ENCODE data around the gene FBXL5. TPM values are rescaled to one million over a fixed set of nuclear protein-coding genes. Genes with fewer than 3 reads are reported as not detected.

Gene FBXL5
- total and polyA plus RNA-seq, 9 of the 15 experiments (the other 6 are each of a cell fraction or from before 2014, with no cell fraction given) = 6.0 to 35.2 (median 22.1) TPM

GRCh38 chr4:15653864-15654592 is 1.1 kb downstream of the FBXL5 start:
- Histone ChIP-seq H3K9ac (ENCODE audit: insufficient read depth in 1 of 2, low read depth in 2 of 2, low read length in 2 of 2) (peak overlapping the region; percentile 82 to 95), H3K4me3 (peak overlapping the region; percentile 84), H3K9me3 (replicated peaks; ENCODE audit: control insufficient read depth, insufficient read depth, low read depth, low read length) (0 out of 2 replicates have a peak, but pooled peaks cover 3% of the 10 kb centered on the region), H4K20me1 (replicated peaks; ENCODE audit: control insufficient read depth, insufficient read depth, low read length) (no peaks in the 10 kb centered on the region), H3K27me3 (ENCODE audit: control insufficient read depth in 2 of 2, insufficient read depth in 2 of 2, low read length in 2 of 2) (no peaks in the 10 kb centered on the region), H3K4me2 (ENCODE audit: insufficient read depth, low read length) (peak overlapping the region; percentile 82), H3K36me3 (ENCODE audit: control insufficient read depth, insufficient read depth, low read length) (peaks cover 7% of the 10 kb centered on the region; the same call in 1 of the 3 replicates), H3K9me1 (ENCODE audit: control insufficient read depth, insufficient read depth, low read length) (no peaks in the 10 kb centered on the region), H2AFZ (ENCODE audit: low read depth, low read length) (peak overlapping the region; percentile 73), H3K27ac (ENCODE audit: extremely low read depth, low read depth, low read length) (peak overlapping the region; percentile 81), H3K79me2 (ENCODE audit: control insufficient read depth, insufficient read depth, low read length) (peaks cover 58% of the 10 kb centered on the region), H3K4me1 (replicated peaks in 1 of 2; ENCODE audit: control insufficient read depth in 2 of 2, insufficient read depth in 2 of 2, low read length in 2 of 2) (peaks cover 15 to 21% of the 10 kb centered on the region in 2 experiments)
- in situ Hi-C loops (cut with MboI) (loop anchor here (25.0 kb wide), 1 partner anchor 642 kb away; the partner anchor contains the start of gene CPEB2), intact Hi-C loops (cut with micrococcal nuclease) (loop anchor here (1.0 to 10.0 kb wide), 6 partner anchors 27 to 649 kb away; partner anchors contain the start of genes CPEB2, FAM200B and TAPT1)
- ChIA-PET CTCF (ENCODE audit: low intra/inter-chr PET ratio) (no interaction called here), POLR2A (interaction anchor here (0.7 to 1.6 kb wide), 6 partner anchors 9 to 59 kb away, joined by 3 to 9 read pairs (median 3); partner anchors contain the start of gene FAM200B)
- peak; percentile 22 to 80 (median 47) for DNase-seq (ENCODE audit: extremely low read depth in 1 of 4, low spot score in 3 of 4)
- ATAC-seq = peak; percentile 76
- 2% methylated on average over 7 of the region's 7 CpGs for WGBS (ENCODE audit: insufficient coverage, low coverage, missing lambda C conversion rate)
- peak; percentile 88 for FAIRE-seq
- TSS peak; percentile 52 for BruUV-seq (replicated peaks)
- TF ChIP-seq ZEB2 (IDR thresholded peaks at IDR 0.05) (no peak), TEAD4 (IDR thresholded peaks at IDR 0.05; ENCODE audit: low read length) (peak; percentile 17; the same call in 1 of the 2 replicates), TEAD4 (CRISPR knock-in tag; IDR thresholded peaks at IDR 0.05; ENCODE audit: borderline replicate concordance) (no peak), THAP12 (CRISPR knock-in tag; IDR thresholded peaks at IDR 0.05) (no peak), CAMTA2 (CRISPR knock-in tag; conservative IDR thresholded peaks at IDR 0.05) (no peak), ZNF668 (CRISPR knock-in tag; IDR thresholded peaks at IDR 0.05) (no peak), RBBP5 (IDR thresholded peaks at IDR 0.05; ENCODE audit: borderline replicate concordance, insufficient read depth, low read length, poor library complexity, severe bottlenecking) (no peak), E2F4 (CRISPR knock-in tag; IDR thresholded peaks at IDR 0.05; ENCODE audit: low read depth) (no peak), MCM2 (IDR thresholded peaks at IDR 0.05; ENCODE audit: low read depth) (no peak), FOXJ3 (CRISPR knock-in tag; IDR thresholded peaks at IDR 0.05) (no peak), ZNF449 (CRISPR knock-in tag; IDR thresholded peaks at IDR 0.05) (no peak), ZBED1 (IDR thresholded peaks at IDR 0.05) (no peak), NUFIP1 (IDR thresholded peaks at IDR 0.05; ENCODE audit: partially characterized antibody) (no peak), CTCFL (IDR thresholded peaks at IDR 0.05; ENCODE audit: borderline replicate concordance, insufficient read depth, low read depth, low read length, poor library complexity, severe bottlenecking) (no peak), ELF2 (CRISPR knock-in tag; IDR thresholded peaks at IDR 0.05) (no peak)
